ENCODE data around the gene POT1. TPM values are rescaled to one million over a fixed set of nuclear protein-coding genes. Genes with fewer than 3 reads are reported as not detected.

POT1 gene
- total and polyA plus RNA-seq, 2 of the 8 experiments (the other 6 are each of a cell fraction or from before 2014, with no cell fraction given), result 13.1 to 22.8 TPM

DNA sequence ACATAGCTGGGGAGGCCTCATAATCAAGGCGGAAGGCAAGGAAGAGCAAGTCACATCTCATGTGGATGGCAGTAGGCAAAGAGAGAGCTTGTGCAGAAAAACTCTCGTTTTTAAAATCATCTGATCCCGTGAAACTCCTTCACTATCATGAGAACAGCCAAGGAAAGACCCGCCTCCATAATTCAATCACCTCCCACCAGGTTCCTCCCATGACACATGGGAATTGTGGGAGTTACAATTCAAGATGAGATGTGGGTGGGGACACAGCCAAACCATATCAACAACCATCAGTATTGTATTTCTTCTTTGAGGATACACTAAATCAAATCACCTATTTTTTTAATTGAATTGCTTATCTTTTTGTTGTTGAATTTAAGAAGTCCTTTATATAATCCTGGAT lies 16.7 kb downstream of the POT1 start:
- POLR2A ChIA-PET (ENCODE audit: partially characterized antibody), result no interaction called here
- FAIRE-seq (no peak), DNase-seq (ENCODE audit: low read depth in 1 of 2, low spot score in 2 of 2) (no peak)
- H3K56ac ChIP-seq (replicated peaks; ENCODE audit: insufficient read length, low read depth, low read length), result no peak overlapping the region
- TF ChIP-seq TEAD4 (IDR thresholded peaks at IDR 0.05; ENCODE audit: low read depth, low read length), result no peak
- TF ChIP-seq GABPA (IDR thresholded peaks at IDR 0.05; ENCODE audit: borderline replicate concordance, insufficient read depth, low read length), result no peak
- no peak for TF ChIP-seq MAFK (IDR thresholded peaks at IDR 0.05; ENCODE audit: low read depth, low read length)
- no peak for TF ChIP-seq NANOG (IDR thresholded peaks at IDR 0.05; ENCODE audit: insufficient read depth, low read depth, low read length, poor library complexity, severe bottlenecking)
- no peak for TF ChIP-seq BRCA1 (IDR thresholded peaks at IDR 0.05; ENCODE audit: low read depth, low read length)
- TF ChIP-seq, protein P1, sequence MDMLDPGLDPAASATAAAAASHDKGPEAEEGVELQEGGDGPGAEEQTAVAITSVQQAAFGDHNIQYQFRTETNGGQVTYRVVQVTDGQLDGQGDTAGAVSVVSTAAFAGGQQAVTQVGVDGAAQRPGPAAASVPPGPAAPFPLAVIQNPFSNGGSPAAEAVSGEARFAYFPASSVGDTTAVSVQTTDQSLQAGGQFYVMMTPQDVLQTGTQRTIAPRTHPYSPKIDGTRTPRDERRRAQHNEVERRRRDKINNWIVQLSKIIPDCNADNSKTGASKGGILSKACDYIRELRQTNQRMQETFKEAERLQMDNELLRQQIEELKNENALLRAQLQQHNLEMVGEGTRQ (IDR thresholded peaks at IDR 0.05; ENCODE audit: low read length), result no peak
- no peak for TF ChIP-seq SIX5 (IDR thresholded peaks at IDR 0.05; ENCODE audit: low read depth, low read length)
- TF ChIP-seq, protein P2, sequence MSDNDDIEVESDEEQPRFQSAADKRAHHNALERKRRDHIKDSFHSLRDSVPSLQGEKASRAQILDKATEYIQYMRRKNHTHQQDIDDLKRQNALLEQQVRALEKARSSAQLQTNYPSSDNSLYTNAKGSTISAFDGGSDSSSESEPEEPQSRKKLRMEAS (IDR thresholded peaks at IDR 0.05), result no peak
- no peak for TF ChIP-seq EGR1 (IDR thresholded peaks at IDR 0.05; ENCODE audit: borderline replicate concordance, low read depth, low read length)
- TF ChIP-seq CHD2 (IDR thresholded peaks at IDR 0.05; ENCODE audit: low read length), result no peak
- no peak for TF ChIP-seq GTF2F1 (IDR thresholded peaks at IDR 0.05; ENCODE audit: borderline replicate concordance, low read depth, low read length)
- TF ChIP-seq KDM1A (IDR thresholded peaks at IDR 0.05; ENCODE audit: borderline replicate concordance, low read length), result no peak
- no peak for TF ChIP-seq CBX5 (IDR thresholded peaks at IDR 0.05; ENCODE audit: low read depth, low read length)
- TF ChIP-seq BACH1 (IDR thresholded peaks at IDR 0.05; ENCODE audit: low read length), result no peak
- H4K20me1 ChIP-seq (replicated peaks in 1 of 2; ENCODE audit: control insufficient read depth in 1 of 2, insufficient read depth in 2 of 2, low read length in 2 of 2), result no peaks in the 10 kb centered on the region
- H3K79me2 ChIP-seq (ENCODE audit: control insufficient read depth in 1 of 2, insufficient read depth in 2 of 2, low read length in 2 of 2), result peaks cover 0 to 7% of the 10 kb centered on the region in 2 experiments; a peak in 1 of 4 replicates
- no peak overlapping the region for H3K4me2 ChIP-seq (ENCODE audit: insufficient read depth in 1 of 2, low read depth in 2 of 2, low read length in 2 of 2)
- no peak overlapping the region for H3K18ac ChIP-seq (ENCODE audit: extremely low read depth, low read length)
- no peak overlapping the region for H2AFZ ChIP-seq (ENCODE audit: low read length)
- no peak overlapping the region for H3K27ac ChIP-seq (ENCODE audit: low read depth, low read length)
- no peak overlapping the region for H2BK15ac ChIP-seq (ENCODE audit: low read length)
- H3K14ac ChIP-seq (ENCODE audit: insufficient read length), result no peak overlapping the region
- 90% methylated on average over 4 of the region's 4 CpGs; no CpG with 5 or more reads in 1 of the 2 experiments for WGBS, 2 experiments (ENCODE audit: extremely low coverage in 1 of 2, insufficient coverage in 1 of 2, insufficient read length in 1 of 2, insufficient replicate concordance in 2 of 2, low coverage in 1 of 2, low lambda C conversion rate in 2 of 2, missing lambda C conversion rate in 1 of 2)
- no peak overlapping the region for H2BK5ac ChIP-seq (ENCODE audit: low read depth, low read length)
- no peak overlapping the region for H3K9ac ChIP-seq (replicated peaks in 1 of 4; ENCODE audit: extremely low read depth in 1 of 4, low read depth in 3 of 4, low read length in 3 of 4)
- H2BK12ac ChIP-seq (ENCODE audit: low read depth, low read length), result no peak overlapping the region
- no peak overlapping the region for H3K4me3 ChIP-seq (ENCODE audit: extremely low read depth in 1 of 4, insufficient read depth in 2 of 4, low read depth in 3 of 4, low read length in 4 of 4)
- H3K27me3 ChIP-seq (replicated peaks in 1 of 4; ENCODE audit: control insufficient read depth in 3 of 4, extremely low read depth in 1 of 4, insufficient read depth in 3 of 4, low read length in 3 of 4), result no peaks in the 10 kb centered on the region
- H2BK20ac ChIP-seq (ENCODE audit: low read length), result no peak overlapping the region
- H2AK5ac ChIP-seq (ENCODE audit: low read depth, low read length), result no peak overlapping the region
- H3K23me2 ChIP-seq (ENCODE audit: low read depth, low read length), result no peaks in the 10 kb centered on the region
- H4K91ac ChIP-seq (replicated peaks; ENCODE audit: insufficient read length, low read length), result no peak overlapping the region
- no peak overlapping the region for H2BK120ac ChIP-seq (replicated peaks; ENCODE audit: low read depth, low read length)
- peaks cover 3% of the 10 kb centered on the region; the same call in 1 of the 2 replicates for H3K79me1 ChIP-seq (ENCODE audit: low read depth, low read length)
- no peak overlapping the region for H3K4ac ChIP-seq (replicated peaks; ENCODE audit: insufficient read length, low read depth, low read length)
- H3K36me3 ChIP-seq (ENCODE audit: control insufficient read depth in 2 of 4, insufficient read depth in 4 of 4, low read length in 3 of 4), result peaks cover 0 to 3% (median 0%) of the 10 kb centered on the region in 4 experiments; a peak in 1 of 8 replicates
- no peak overlapping the region for H3K23ac ChIP-seq (ENCODE audit: insufficient read length)
- CTCF ChIA-PET (ENCODE audit: partially characterized antibody), result no interaction called here
- H4K5ac ChIP-seq (ENCODE audit: insufficient read length, low read depth, low read length), result no peak overlapping the region
- H4K8ac ChIP-seq (ENCODE audit: extremely low read depth, insufficient read depth, low read length), result no peak overlapping the region
- no peaks in the 10 kb centered on the region for H3K9me3 ChIP-seq (ENCODE audit: insufficient read depth in 2 of 2, low read depth in 1 of 2, low read length in 1 of 2)
- H3K4me1 ChIP-seq (replicated peaks in 1 of 4; ENCODE audit: control insufficient read depth in 3 of 4, insufficient read depth in 4 of 4, low read length in 3 of 4), result no peaks in the 10 kb centered on the region
